Esophagus muscularis mucosa (tissue), 4 donors: ENCODE measurements around the gene MRTFA. TPM values are rescaled to one million over a fixed set of nuclear protein-coding genes. Genes with fewer than 3 reads are reported as not detected.

ENCODE experiments used
- DNase-seq: peaks from one replicate; pipeline ENCODE4 v3.0.0-alpha.2; 2017; ENCODE audit errors: extremely low spot score
- H3K27ac ChIP-seq, 4 donors: fragments of 200-600 bp; sonication (generic); replicated peaks in 1 of 4; 1 replicate in 3 of 4; 2 replicates in 1 of 4; pipeline ENCODE4 v1.5.1; 2016 to 2019; ENCODE audit warnings: mild to moderate bottlenecking in 1 of 4
- H3K27me3 ChIP-seq, 4 donors: fragments of 200-600 bp; sonication (generic); one replicate each; pipeline versions ENCODE4 v1.5.1 to v1.6.0; 2016 to 2019
- H3K36me3 ChIP-seq, 4 donors: fragments of 200-600 bp; sonication (generic); one replicate each; pipeline ENCODE4 v1.5.1; 2016 to 2019
- H3K4me1 ChIP-seq, 4 donors: fragments of 200-600 bp; sonication (generic); one replicate each; pipeline ENCODE4 v1.5.1; 2016 to 2019
- H3K4me3 ChIP-seq, 4 donors: fragments of 200-600 bp; sonication (generic); 1 replicate in 2 of 4; 2 replicates in 2 of 4; pipeline ENCODE4 v1.5.1; 2016 to 2019; ENCODE audit warnings: mild to moderate bottlenecking in 4 of 4, moderate library complexity in 1 of 4
- H3K9me3 ChIP-seq, 4 donors: fragments of 200-600 bp; sonication (generic); 1 replicate in 3 of 4; 2 replicates in 1 of 4; pipeline ENCODE4 v1.5.1; 2016 to 2019
- EP300 ChIP-seq: sonication (generic); formaldehyde crosslinking; IDR thresholded peaks from one replicate; pipeline ENCODE4 v1.6.1; 2017; ENCODE audit warnings: antibody characterized with exemption
- POLR2A ChIP-seq: fragments of 450-650 bp; IDR thresholded peaks from one replicate; pipeline ENCODE4 v1.6.1; 2017; ENCODE audit warnings: antibody characterized with exemption, moderate library complexity, mild to moderate bottlenecking, low read depth
- POLR2AphosphoS5 ChIP-seq, 2 donors: sonication (generic); formaldehyde crosslinking; IDR thresholded peaks; one replicate each; pipeline ENCODE4 v1.6.1; 2017; ENCODE audit warnings: antibody characterized with exemption in 2 of 2
- WGBS: methylation state at CpG from one replicate; pipeline ENCODE4 v1.1.5; 2018; 5-methylcytosine and 5-hydroxymethylcytosine counted together
- intact Hi-C: fragments of 100-400 bp; cut with DNase I; formaldehyde crosslinking; loops from one replicate; pipeline ENCODE4 v1.15.1; 2023
- total RNA-seq, 4 donors: library from RNA; depleted of rRNA; stranded (reverse); fragments of >200 nt; gene quantifications; one replicate each; pipeline versions ENCODE4 v1.1.0 to v1.2.1, GENCODE V29; 2016
- TF ChIP-seq, protein P1 (sequence below), 3 experiments: fragments of 200-600 bp in 2 of 3; fragments of 450-650 bp in 1 of 3; sonication (generic) in 2 of 3; IDR thresholded peaks; one replicate each; pipeline ENCODE4 v1.5.1; 2017 to 2019; ENCODE audit warnings: antibody characterized with exemption in 3 of 3, mild to moderate bottlenecking in 2 of 3, moderate library complexity in 1 of 3

Gene MRTFA
- total RNA-seq, 4 donors from 2014 or later: 55.6 to 88.7 (median 73.6) TPM

DNA sequence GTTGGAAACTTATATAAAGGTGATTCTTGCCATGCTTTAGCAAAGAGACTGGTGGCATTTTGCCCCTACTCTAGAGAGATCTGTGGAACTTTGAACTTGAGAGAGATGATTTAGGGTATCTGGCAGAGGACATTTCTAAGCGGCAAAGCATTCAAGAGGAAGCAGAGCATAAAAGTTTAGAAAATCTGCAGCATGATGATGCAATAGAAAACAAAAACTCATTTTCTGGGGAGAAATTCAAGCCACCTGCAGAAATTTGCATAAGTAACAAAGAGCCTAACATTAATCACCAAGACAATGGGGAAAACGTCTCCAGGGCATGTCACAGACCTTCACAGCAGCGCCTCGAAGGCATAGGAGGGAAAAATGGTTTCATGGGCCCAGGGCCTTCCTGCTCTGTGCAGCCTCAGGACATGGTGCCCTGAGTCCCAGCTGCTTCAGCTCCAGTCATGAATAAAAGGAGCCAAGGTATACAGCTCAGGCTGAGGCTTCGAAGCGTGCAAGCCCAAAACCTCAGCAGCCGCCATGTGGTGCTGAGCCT, 83.4 kb downstream of the MRTFA start:
- H3K9me3 ChIP-seq: no peaks in the 10 kb centered on the region
- H3K27ac ChIP-seq: no peak overlapping the region
- 94% methylated on average over 5 of the region's 7 CpGs for WGBS
- H3K27me3 ChIP-seq: no peaks in the 10 kb centered on the region
- H3K36me3 ChIP-seq: peaks cover 0 to 23% (median 6%) of the 10 kb centered on the region in 4 donors
- H3K4me3 ChIP-seq: no peak overlapping the region
- intact Hi-C loops: no loop called here
- TF ChIP-seq EP300 (no peak), POLR2AphosphoS5 (IDR thresholded peaks at IDR 0.05) (no peak), POLR2A (no peak)
- TF ChIP-seq, protein P1, sequence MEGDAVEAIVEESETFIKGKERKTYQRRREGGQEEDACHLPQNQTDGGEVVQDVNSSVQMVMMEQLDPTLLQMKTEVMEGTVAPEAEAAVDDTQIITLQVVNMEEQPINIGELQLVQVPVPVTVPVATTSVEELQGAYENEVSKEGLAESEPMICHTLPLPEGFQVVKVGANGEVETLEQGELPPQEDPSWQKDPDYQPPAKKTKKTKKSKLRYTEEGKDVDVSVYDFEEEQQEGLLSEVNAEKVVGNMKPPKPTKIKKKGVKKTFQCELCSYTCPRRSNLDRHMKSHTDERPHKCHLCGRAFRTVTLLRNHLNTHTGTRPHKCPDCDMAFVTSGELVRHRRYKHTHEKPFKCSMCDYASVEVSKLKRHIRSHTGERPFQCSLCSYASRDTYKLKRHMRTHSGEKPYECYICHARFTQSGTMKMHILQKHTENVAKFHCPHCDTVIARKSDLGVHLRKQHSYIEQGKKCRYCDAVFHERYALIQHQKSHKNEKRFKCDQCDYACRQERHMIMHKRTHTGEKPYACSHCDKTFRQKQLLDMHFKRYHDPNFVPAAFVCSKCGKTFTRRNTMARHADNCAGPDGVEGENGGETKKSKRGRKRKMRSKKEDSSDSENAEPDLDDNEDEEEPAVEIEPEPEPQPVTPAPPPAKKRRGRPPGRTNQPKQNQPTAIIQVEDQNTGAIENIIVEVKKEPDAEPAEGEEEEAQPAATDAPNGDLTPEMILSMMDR (IDR thresholded peaks at IDR 0.05): no peak
- H3K4me1 ChIP-seq: peaks cover 0 to 12% (median 7%) of the 10 kb centered on the region in 4 donors
- no peak for DNase-seq

DNA sequence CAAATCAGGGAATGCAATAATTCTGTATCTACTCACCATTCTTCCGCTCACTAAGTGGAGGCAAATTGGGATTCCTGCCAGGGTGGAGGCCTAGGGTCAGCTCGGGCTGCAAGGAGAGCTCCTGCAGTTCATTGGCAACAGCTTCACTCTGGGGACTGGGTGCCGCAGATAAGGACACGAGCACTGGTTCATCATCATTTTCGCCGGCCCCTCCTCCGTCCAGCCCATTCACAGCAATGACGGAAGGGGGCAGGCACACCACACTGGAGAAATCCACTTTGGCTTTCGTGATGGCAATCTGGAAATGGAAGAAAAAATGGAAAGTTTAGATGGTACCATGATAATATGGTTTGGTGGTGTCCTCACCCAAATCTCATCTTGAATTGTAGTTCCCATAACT, 84.4 kb downstream of the MRTFA start:
- Histone ChIP-seq H3K4me1 (peaks cover 0 to 6% (median 4%) of the 10 kb centered on the region in 4 donors), H3K9me3 (no peaks in the 10 kb centered on the region), H3K4me3 (no peak overlapping the region), H3K27ac (no peak overlapping the region), H3K27me3 (no peaks in the 10 kb centered on the region), H3K36me3 (peaks cover 0 to 23% (median 6%) of the 10 kb centered on the region in 4 donors)
- intact Hi-C loops: no loop called here
- 90% methylated on average over 9 of the region's 9 CpGs for whole genome bisulfite sequencing
- TF ChIP-seq POLR2AphosphoS5 (IDR thresholded peaks at IDR 0.05) (no peak), EP300 (no peak), POLR2A (no peak)
- TF ChIP-seq, protein P1 (IDR thresholded peaks at IDR 0.05): no peak
- no peak for DNase-seq

DNA sequence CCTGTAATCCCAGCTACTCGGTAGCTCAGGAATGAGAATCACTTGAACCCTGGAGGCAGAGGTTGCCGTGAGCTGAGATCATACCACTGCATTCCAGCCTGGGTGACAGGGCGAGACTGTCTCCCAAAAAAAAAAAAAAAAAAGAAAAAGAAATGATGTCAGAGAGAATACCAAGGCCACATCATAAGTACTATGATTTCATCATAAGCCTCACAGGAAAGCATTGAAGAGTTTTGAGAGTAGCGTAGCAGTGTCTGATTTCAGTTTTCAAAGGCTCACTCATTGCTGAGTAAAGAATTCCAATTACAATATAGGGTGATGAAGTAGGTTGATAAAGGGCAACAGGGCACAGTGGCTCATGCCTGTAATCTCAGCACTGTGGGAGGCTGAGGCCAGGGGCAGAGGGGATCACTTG, 88.8 kb downstream of the MRTFA start:
- Histone ChIP-seq H3K36me3 (peaks cover 0 to 24% (median 8%) of the 10 kb centered on the region in 4 donors), H3K4me3 (no peak overlapping the region), H3K27ac (no peak overlapping the region), H3K27me3 (no peaks in the 10 kb centered on the region), H3K9me3 (no peaks in the 10 kb centered on the region), H3K4me1 (peaks cover 6 to 12% (median 11%) of the 10 kb centered on the region in 4 donors)
- intact Hi-C loops: no loop called here
- WGBS: 92% methylated on average over 4 of the region's 4 CpGs
- TF ChIP-seq POLR2AphosphoS5 (IDR thresholded peaks at IDR 0.05): no peak
- no peak for TF ChIP-seq EP300
- no peak for TF ChIP-seq POLR2A
- TF ChIP-seq, protein P1 (IDR thresholded peaks at IDR 0.05): no peak
- no peak for DNase-seq

DNA sequence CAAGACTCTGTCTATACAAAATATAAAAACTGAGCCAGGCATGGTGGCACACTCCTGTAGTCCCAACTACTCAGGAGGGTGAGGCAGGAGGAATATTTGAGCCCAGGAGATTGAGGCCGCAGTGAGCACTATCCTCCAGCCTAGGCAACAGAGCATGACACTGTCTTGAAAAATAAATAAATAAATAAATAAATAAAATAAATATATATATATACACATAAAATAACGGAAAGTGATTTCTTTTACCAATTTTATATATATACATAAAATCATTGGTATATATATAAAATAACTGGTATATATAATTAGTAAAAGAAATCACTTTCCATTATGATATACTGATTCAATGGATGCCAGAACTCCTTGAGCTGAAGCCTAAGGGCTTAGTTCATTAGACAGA, 91.8 kb downstream of the MRTFA start:
- DNase-seq: no peak
- H3K36me3 ChIP-seq: peaks cover 0 to 10% (median 2%) of the 10 kb centered on the region in 4 donors
- intact Hi-C loops: no loop called here
- H3K27me3 ChIP-seq: no peaks in the 10 kb centered on the region
- 95% methylated on average over 2 of the region's 2 CpGs for WGBS
- no peak overlapping the region for H3K4me3 ChIP-seq
- TF ChIP-seq POLR2AphosphoS5 (IDR thresholded peaks at IDR 0.05): no peak
- no peak for TF ChIP-seq POLR2A
- TF ChIP-seq, protein P1 (IDR thresholded peaks at IDR 0.05): no peak
- no peak for TF ChIP-seq EP300
- H3K27ac ChIP-seq: no peak overlapping the region
- no peaks in the 10 kb centered on the region for H3K9me3 ChIP-seq
- peaks cover 7 to 27% (median 16%) of the 10 kb centered on the region in 4 donors for H3K4me1 ChIP-seq
